Mesenchymal stem cell (in vitro differentiated cells and primary cell): Measurements from ENCODE around the gene TCTN2.

Experiments
- DNase-seq: peaks from one replicate; pipeline ENCODE4 v3.0.0-alpha.2; 2013
- H2AFZ ChIP-seq: one replicate; pipeline ENCODE4 v1.6.1; 2013; ENCODE audit warnings: low read depth, mild to moderate bottlenecking, control low read depth, inconsistent platforms, low read length, moderate library complexity
- H2AK5ac ChIP-seq: 2 replicates; pipeline ENCODE4 v1.6.1; 2013; ENCODE audit warnings: low read length, moderate library complexity, mild to moderate bottlenecking, inconsistent platforms; ENCODE audit not compliant: severe bottlenecking
- H2BK120ac ChIP-seq: one replicate; pipeline ENCODE4 v1.6.1; 2013; ENCODE audit warnings: low read depth, mild to moderate bottlenecking, inconsistent platforms, low read length, moderate library complexity
- H2BK12ac ChIP-seq, 2 experiments: one replicate each; pipeline ENCODE4 v1.6.1; 2013; ENCODE audit warnings: inconsistent platforms in 2 of 2, low read length in 2 of 2, mild to moderate bottlenecking in 2 of 2, moderate library complexity in 2 of 2, control low read depth in 1 of 2
- H2BK15ac ChIP-seq: one replicate; pipeline ENCODE4 v1.6.1; 2013; ENCODE audit warnings: mild to moderate bottlenecking, low read depth, inconsistent platforms; ENCODE audit not compliant: poor library complexity, severe bottlenecking
- H2BK5ac ChIP-seq: 2 replicates; pipeline ENCODE4 v1.6.1; 2013; ENCODE audit warnings: low read depth, mild to moderate bottlenecking, low read length, control low read depth, inconsistent platforms; ENCODE audit not compliant: poor library complexity, severe bottlenecking
- H3K14ac ChIP-seq, 2 experiments: one replicate each; pipeline ENCODE4 v1.6.1; 2013; ENCODE audit warnings: inconsistent platforms in 2 of 2, low read length in 2 of 2, control low read depth in 1 of 2, mild to moderate bottlenecking in 1 of 2, moderate library complexity in 1 of 2
- H3K18ac ChIP-seq, 2 experiments: one replicate each; pipeline ENCODE4 v1.6.1; 2013; ENCODE audit warnings: inconsistent platforms in 2 of 2, low read length in 2 of 2, control low read depth in 1 of 2, low read depth in 1 of 2, mild to moderate bottlenecking in 1 of 2
- H3K23ac ChIP-seq, 2 experiments: one replicate each; pipeline ENCODE4 v1.6.1; 2013; ENCODE audit warnings: inconsistent platforms in 2 of 2, low read length in 2 of 2, mild to moderate bottlenecking in 2 of 2, moderate library complexity in 2 of 2, control low read depth in 1 of 2
- H3K27ac ChIP-seq: 2 replicates; pipeline ENCODE4 v1.5.1; 2013; ENCODE audit warnings: mild to moderate bottlenecking, moderate library complexity, low read length, control low read depth, inconsistent platforms; ENCODE audit not compliant: poor library complexity, severe bottlenecking
- H3K27me3 ChIP-seq, 2 experiments: 2 replicates each; pipeline versions ENCODE4 v1.6.1 to v1.7.0; 2013; ENCODE audit warnings: low read length in 2 of 2, mild to moderate bottlenecking in 2 of 2, moderate library complexity in 2 of 2, control low read depth in 1 of 2, inconsistent platforms in 1 of 2; ENCODE audit not compliant: control insufficient read depth in 1 of 2, insufficient read depth in 1 of 2
- H3K36me3 ChIP-seq, 2 experiments: 2 replicates each; pipeline versions ENCODE4 v1.6.1 to v1.7.0; 2013; ENCODE audit warnings: low read length in 2 of 2, control low read depth in 1 of 2, inconsistent platforms in 1 of 2, low read depth in 1 of 2, mild to moderate bottlenecking in 1 of 2; ENCODE audit not compliant: insufficient read depth in 2 of 2, control insufficient read depth in 1 of 2
- H3K4ac ChIP-seq, 2 experiments: one replicate each; pipeline ENCODE4 v1.6.1; 2013; ENCODE audit warnings: inconsistent platforms in 2 of 2, low read length in 2 of 2, mild to moderate bottlenecking in 2 of 2, moderate library complexity in 2 of 2, control low read depth in 1 of 2, low read depth in 1 of 2
- H3K4me1 ChIP-seq: 2 replicates; pipeline ENCODE4 v1.6.1; 2013; ENCODE audit warnings: low read depth, low read length, control low read depth; ENCODE audit not compliant: control insufficient read depth, insufficient read depth
- H3K4me2 ChIP-seq: 2 replicates; pipeline ENCODE4 v1.6.1; 2013; ENCODE audit warnings: low read length, mild to moderate bottlenecking, inconsistent platforms; ENCODE audit not compliant: poor library complexity, severe bottlenecking
- H3K4me3 ChIP-seq, 2 experiments: 2 replicates each; pipeline versions ENCODE4 v1.5.1 to v1.7.0; 2013; ENCODE audit warnings: low read length in 2 of 2, mild to moderate bottlenecking in 2 of 2, control low read depth in 1 of 2, low read depth in 1 of 2; ENCODE audit not compliant: insufficient read depth in 1 of 2
- H3K79me1 ChIP-seq: replicated peaks from 2 replicates; pipeline ENCODE4 v1.6.1; 2013; ENCODE audit warnings: mild to moderate bottlenecking, control low read depth, low read length, inconsistent platforms; ENCODE audit not compliant: poor library complexity, severe bottlenecking
- H3K9ac ChIP-seq: 2 replicates; pipeline ENCODE4 v1.7.0; 2013; ENCODE audit warnings: mild to moderate bottlenecking, low read length, moderate library complexity
- H3K9me3 ChIP-seq: 2 replicates; pipeline ENCODE4 v1.7.0; 2013; ENCODE audit warnings: mild to moderate bottlenecking, low read length; ENCODE audit not compliant: control insufficient read depth
- H4K8ac ChIP-seq: one replicate; pipeline ENCODE4 v1.6.1; 2013; ENCODE audit warnings: inconsistent platforms, mild to moderate bottlenecking, low read length, moderate library complexity
- H4K91ac ChIP-seq: one replicate; pipeline ENCODE4 v1.6.1; 2013; ENCODE audit warnings: mild to moderate bottlenecking, low read length, inconsistent platforms
- WGBS: methylation state at CpG from one replicate; pipeline ENCODE4 v1.1.7; 2013; ENCODE audit warnings: mixed read lengths; 5-methylcytosine and 5-hydroxymethylcytosine counted together

TCTN2 gene

DNA sequence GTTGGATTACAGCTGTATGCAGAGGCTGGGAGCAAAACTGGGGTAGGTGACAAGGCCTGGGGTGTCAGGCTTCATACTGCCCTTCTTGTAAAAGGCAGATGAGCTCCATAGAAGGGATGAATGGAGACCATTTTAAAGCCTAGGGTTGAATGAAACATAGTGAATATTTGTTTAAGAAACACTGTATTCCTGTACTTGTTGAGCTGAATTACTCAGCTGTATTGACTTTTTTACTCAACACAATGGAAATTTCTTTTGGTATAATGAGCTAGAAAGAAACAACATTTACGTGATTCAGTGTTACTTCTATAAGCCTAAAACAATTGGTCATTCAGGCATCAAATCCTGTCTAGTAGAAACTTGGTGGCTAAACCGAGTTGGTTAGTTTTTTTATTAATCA lies 55.3 kb downstream of the TCTN2 start:
- no CpG with 5 or more reads among the region's 2 CpGs for WGBS
- no peak overlapping the region for H3K9ac ChIP-seq
- no peak overlapping the region for H3K4ac ChIP-seq
- peaks cover 8% of the 10 kb centered on the region for H3K4me1 ChIP-seq
- no peak overlapping the region for H2BK15ac ChIP-seq
- H4K8ac ChIP-seq: no peak overlapping the region
- DNase-seq: no peak
- H3K79me1 ChIP-seq: peaks cover 6% of the 10 kb centered on the region
- H2BK12ac ChIP-seq: no peak overlapping the region
- H2AFZ ChIP-seq: no peak overlapping the region
- no peak overlapping the region for H3K23ac ChIP-seq
- no peaks in the 10 kb centered on the region for H3K9me3 ChIP-seq
- H3K36me3 ChIP-seq: peaks cover 13 to 74% of the 10 kb centered on the region in 2 experiments
- H2AK5ac ChIP-seq: no peak overlapping the region
- H2BK120ac ChIP-seq: no peak overlapping the region
- no peak overlapping the region for H3K4me3 ChIP-seq
- no peak overlapping the region for H3K14ac ChIP-seq
- H3K18ac ChIP-seq: no peak overlapping the region
- H2BK5ac ChIP-seq: no peak overlapping the region
- no peak overlapping the region for H3K4me2 ChIP-seq
- no peaks in the 10 kb centered on the region for H3K27me3 ChIP-seq
- no peak overlapping the region for H4K91ac ChIP-seq
- H3K27ac ChIP-seq: no peak overlapping the region

DNA sequence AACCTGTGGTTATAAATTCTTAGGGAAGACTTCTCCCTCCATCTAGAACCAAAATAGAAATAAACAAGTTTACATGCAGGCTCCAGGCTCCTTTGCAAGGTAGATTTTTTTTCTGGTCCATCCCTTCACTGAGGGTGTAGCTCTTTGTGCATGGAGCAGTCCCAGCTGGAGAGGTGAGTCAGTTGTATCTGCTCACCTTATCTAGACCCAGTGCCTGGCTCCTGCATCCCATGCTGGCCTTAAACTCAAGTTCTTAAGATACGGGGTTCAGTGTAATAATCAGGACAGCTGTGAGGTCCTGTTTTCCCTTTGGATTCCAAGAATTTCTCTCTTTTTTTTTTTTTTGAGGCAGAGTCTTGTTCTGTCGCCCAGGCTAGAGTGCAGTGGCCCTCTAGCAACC lies 56.0 kb downstream of the TCTN2 start:
- Histone ChIP-seq H2BK120ac (no peak overlapping the region), H3K23ac (no peak overlapping the region), H3K36me3 (peaks cover 15 to 69% of the 10 kb centered on the region in 2 experiments), H2BK15ac (no peak overlapping the region), H3K18ac (no peak overlapping the region), H2AFZ (no peak overlapping the region), H3K9ac (no peak overlapping the region), H4K91ac (no peak overlapping the region), H4K8ac (no peak overlapping the region), H2BK12ac (no peak overlapping the region), H2BK5ac (no peak overlapping the region), H3K4me1 (peaks cover 4% of the 10 kb centered on the region), H3K27ac (no peak overlapping the region), H3K14ac (no peak overlapping the region), H3K4ac (no peak overlapping the region), H3K4me2 (no peak overlapping the region), H3K4me3 (no peak overlapping the region), H2AK5ac (no peak overlapping the region), H3K79me1 (peaks cover 4% of the 10 kb centered on the region), H3K9me3 (no peaks in the 10 kb centered on the region), H3K27me3 (no peaks in the 10 kb centered on the region)
- DNase-seq: no peak
- WGBS: 98% methylated on average over 2 of the region's 2 CpGs

- Histone ChIP-seq H3K4me2 (no peak overlapping the region), H3K9me3 (no peaks in the 10 kb centered on the region), H3K18ac (no peak overlapping the region), H2AK5ac (no peak overlapping the region), H2BK12ac (no peak overlapping the region), H2BK15ac (no peak overlapping the region), H4K8ac (no peak overlapping the region), H3K27me3 (no peaks in the 10 kb centered on the region), H3K4ac (no peak overlapping the region), H4K91ac (no peak overlapping the region), H2AFZ (no peak overlapping the region), H3K4me1 (no peaks in the 10 kb centered on the region), H3K14ac (no peak overlapping the region), H2BK120ac (no peak overlapping the region), H3K36me3 (peaks cover 18 to 65% of the 10 kb centered on the region in 2 experiments), H3K9ac (no peak overlapping the region), H3K4me3 (no peak overlapping the region), H2BK5ac (no peak overlapping the region), H3K27ac (no peak overlapping the region), H3K23ac (no peak overlapping the region), H3K79me1 (peaks cover 7% of the 10 kb centered on the region)
- no peak for DNase-seq
- WGBS: no CpG with 5 or more reads among the region's 3 CpGs
These were observed 57.0 kb downstream of the TCTN2 start for GRCh38 chr12:123727878-123728277.

DNA sequence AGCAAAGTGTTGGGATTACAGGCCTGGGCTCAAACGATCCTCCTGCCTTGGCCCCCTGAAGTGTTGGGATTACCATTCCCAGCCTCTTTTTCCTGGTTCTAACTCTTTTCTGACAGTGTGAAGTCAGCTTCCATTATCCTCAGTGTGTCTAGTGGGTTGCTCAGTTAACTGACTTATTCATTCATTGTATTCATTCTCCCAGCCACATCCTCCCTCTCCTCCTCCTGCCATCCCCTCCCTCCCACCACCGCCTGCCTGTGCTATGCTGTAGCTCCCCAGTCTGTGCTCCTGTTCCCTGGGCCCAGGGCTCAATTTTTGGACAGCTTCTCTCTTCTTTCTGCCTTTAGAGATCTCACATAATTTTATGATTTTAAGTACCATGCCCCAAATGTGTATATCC lies 60.7 kb downstream of the TCTN2 start:
- Histone ChIP-seq H3K4ac (no peak overlapping the region), H3K9ac (no peak overlapping the region), H3K79me1 (peaks cover 8% of the 10 kb centered on the region), H3K14ac (no peak overlapping the region), H4K8ac (no peak overlapping the region), H3K27me3 (no peaks in the 10 kb centered on the region), H3K18ac (no peak overlapping the region), H4K91ac (no peak overlapping the region), H2BK12ac (no peak overlapping the region), H2BK120ac (no peak overlapping the region), H3K4me2 (no peak overlapping the region), H3K36me3 (peaks cover 43 to 72% of the 10 kb centered on the region in 2 experiments), H3K23ac (no peak overlapping the region), H2AK5ac (no peak overlapping the region), H3K4me3 (no peak overlapping the region), H3K4me1 (no peaks in the 10 kb centered on the region), H3K9me3 (no peaks in the 10 kb centered on the region), H2BK5ac (no peak overlapping the region), H2BK15ac (no peak overlapping the region), H2AFZ (no peak overlapping the region), H3K27ac (no peak overlapping the region)
- WGBS: 97% methylated on average over 2 of the region's 2 CpGs
- DNase-seq: no peak
